ENCODE results near the gene TRA2B.

The TRA2B gene

DNA sequence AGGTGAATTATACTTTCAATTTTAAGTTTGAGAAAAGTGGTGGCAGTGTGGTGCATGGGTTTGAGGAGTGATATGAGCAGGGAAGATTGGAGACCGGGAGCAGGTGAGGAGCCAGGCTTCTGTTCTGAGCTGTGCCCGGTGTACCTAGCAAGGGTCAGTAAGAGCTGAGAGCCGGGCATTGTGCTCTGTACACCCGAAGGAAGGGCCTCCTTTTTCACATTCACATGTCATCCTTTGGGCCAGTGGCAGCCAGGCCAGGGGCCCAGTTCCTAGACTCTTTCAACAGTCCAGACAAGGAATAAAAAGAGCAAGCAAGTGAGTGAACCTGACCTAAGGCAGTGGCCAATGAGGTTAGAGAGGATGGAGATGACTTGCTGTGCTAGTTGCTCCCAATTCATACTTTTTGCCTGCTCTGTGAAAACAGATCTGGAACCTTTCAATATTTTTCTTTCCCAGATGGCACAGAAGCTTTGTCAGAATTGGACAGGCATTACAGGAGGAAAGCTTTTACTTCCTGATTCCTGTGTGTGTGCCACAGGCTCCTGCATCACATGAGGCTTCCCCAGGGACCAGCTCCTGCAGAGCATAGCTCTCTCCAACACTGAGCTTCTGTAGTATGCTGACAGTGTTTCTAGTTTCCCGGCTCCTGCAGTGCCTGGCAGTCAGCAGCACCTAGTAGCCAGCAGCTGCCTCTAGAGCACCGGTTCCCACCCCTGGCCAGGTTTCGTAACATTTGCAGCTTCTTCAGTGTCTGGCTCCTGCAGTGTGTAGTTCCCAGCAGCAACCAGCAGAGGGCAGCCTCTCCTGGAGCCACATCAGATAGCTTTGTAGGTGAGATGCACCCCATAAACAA is 5.3 kb upstream of the TRA2B start:
- no peaks in the 10 kb centered on the region; a peak in 1 of 22 replicates for H3K9me3 ChIP-seq (replicated peaks in 1 of 11)
- H3K27ac ChIP-seq: peak overlapping the region in 10 of 11 experiments; percentile 43 to 84 (median 80); a peak in 19 of 22 replicates
- H3K4me3 ChIP-seq: peak overlapping the region in 9 of 10 experiments; percentile 12 to 52 (median 33); a peak in 11 of 20 replicates
- no peaks in the 10 kb centered on the region for H4K20me1 ChIP-seq
- H3K9ac ChIP-seq: peak overlapping the region in 9 of 11 experiments; percentile 59 to 72 (median 67); a peak in 18 of 22 replicates
- H3K4me2 ChIP-seq: peak overlapping the region; percentile 66 to 87 (median 72)
- H3K4me1 ChIP-seq: peaks cover 15 to 43% (median 24%) of the 10 kb centered on the region in 10 experiments
- TF ChIP-seq Cebpa-rat (IDR thresholded peaks at IDR 0.05): peak in 10 of 11 experiments; percentile 15 to 86 (median 54); a peak in 12 of 22 replicates
- no peaks in the 10 kb centered on the region for H3K27me3 ChIP-seq
- no peaks in the 10 kb centered on the region for H3K36me3 ChIP-seq

DNA sequence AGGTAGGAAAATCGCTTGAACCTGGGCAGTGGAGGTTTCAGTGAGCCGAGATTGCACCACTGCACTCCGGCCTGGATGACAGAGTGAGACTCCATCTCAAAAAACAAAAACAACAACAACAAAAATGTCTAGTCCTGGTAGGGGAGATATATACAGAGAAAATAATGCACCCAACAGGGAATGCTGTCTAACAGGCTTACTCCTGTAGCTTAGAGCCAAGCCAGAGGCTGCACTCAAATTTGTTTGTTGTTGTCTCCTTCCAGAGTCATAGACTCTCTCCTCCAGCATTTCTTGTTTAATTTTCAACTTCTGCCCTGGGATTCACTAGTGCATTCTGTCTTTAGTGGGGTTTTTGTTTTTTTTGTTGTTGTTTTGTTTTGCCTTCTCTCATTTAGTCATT is 4.6 kb upstream of the TRA2B start:
- Histone ChIP-seq H3K27me3 (no peaks in the 10 kb centered on the region), H4K20me1 (peaks cover 0 to 4% (median 0%) of the 10 kb centered on the region in 11 experiments; a peak in 5 of 22 replicates), H3K4me1 (peaks cover 15 to 44% (median 25%) of the 10 kb centered on the region in 10 experiments), H3K27ac (peak overlapping the region in 8 of 11 experiments; percentile 72 to 84 (median 81); a peak in 12 of 22 replicates), H3K9me3 (replicated peaks in 1 of 11) (no peaks in the 10 kb centered on the region; a peak in 1 of 22 replicates), H3K36me3 (no peaks in the 10 kb centered on the region), H3K9ac (peak overlapping the region in 5 of 11 experiments; percentile 59 to 72 (median 64); a peak in 3 of 22 replicates), H3K4me2 (peak overlapping the region in 9 of 11 experiments; percentile 66 to 87 (median 71); a peak in 14 of 22 replicates), H3K4me3 (no peak overlapping the region)
- TF ChIP-seq Cebpa-rat (IDR thresholded peaks at IDR 0.05): no peak

DNA sequence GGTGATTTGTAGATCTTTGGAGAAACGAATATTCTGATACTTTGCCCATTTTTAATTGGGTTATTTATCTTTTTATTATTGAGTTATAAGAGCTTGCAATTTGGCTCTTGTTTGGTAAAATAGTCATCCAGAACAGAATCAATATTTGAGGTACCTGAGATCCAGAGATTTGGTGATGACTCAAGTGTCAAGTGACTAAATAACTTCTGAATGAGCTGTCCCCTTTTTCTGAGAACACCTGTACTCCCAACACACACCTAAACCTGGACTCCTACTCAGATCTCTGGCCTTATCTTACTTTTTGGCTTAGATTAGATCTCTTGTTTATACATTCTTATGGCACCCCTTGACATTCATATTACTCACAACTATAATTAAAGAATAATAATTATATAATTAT is 3.1 kb upstream of the TRA2B start:
- TF ChIP-seq Cebpa-rat (IDR thresholded peaks at IDR 0.05): no peak
- Histone ChIP-seq H3K4me3 (no peak overlapping the region), H3K4me1 (peaks cover 15 to 44% (median 25%) of the 10 kb centered on the region in 10 experiments), H3K9ac (no peak overlapping the region), H3K27ac (no peak overlapping the region), H4K20me1 (peaks cover 8 to 18% (median 13%) of the 10 kb centered on the region in 11 experiments; a peak in 21 of 22 replicates), H3K9me3 (replicated peaks in 1 of 11) (no peaks in the 10 kb centered on the region; a peak in 1 of 22 replicates), H3K36me3 (peaks cover 0 to 9% (median 4%) of the 10 kb centered on the region in 11 experiments; a peak in 8 of 22 replicates), H3K27me3 (no peaks in the 10 kb centered on the region), H3K4me2 (no peak overlapping the region)

DNA sequence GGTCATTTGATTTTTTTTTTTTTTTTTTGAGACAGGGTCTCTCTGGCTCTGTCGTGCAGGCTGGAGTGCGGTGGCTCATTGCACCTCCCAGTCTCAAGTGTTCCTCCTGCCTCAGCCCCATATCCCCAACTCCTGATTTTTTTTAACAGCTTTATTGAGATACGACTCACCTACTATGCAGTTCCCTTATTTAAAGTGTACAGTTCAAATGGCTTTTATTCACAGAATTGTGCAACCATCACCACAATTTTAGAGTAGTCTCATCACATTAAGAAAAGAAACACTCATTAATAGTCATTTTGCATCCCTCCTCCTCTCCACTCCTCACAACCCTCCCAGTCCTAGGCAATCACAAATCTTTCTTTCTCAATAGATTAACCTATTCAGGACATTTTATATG is 1.9 kb upstream of the TRA2B start:
- Histone ChIP-seq H3K27ac (0 out of 22 replicates have a peak overlapping the region, but pooled peaks of 1 of the 11 experiments have one; percentile 8), H3K9ac (no peak overlapping the region), H3K36me3 (peaks cover 0 to 21% (median 17%) of the 10 kb centered on the region in 11 experiments; a peak in 10 of 22 replicates), H3K27me3 (no peaks in the 10 kb centered on the region), H4K20me1 (peaks cover 20 to 30% (median 25%) of the 10 kb centered on the region in 11 experiments), H3K4me3 (no peak overlapping the region), H3K4me2 (peak overlapping the region in 4 of 11 experiments; percentile 23 to 35 (median 28); a peak in 7 of 22 replicates), H3K9me3 (replicated peaks in 1 of 11) (no peaks in the 10 kb centered on the region; a peak in 1 of 22 replicates), H3K4me1 (peaks cover 15 to 44% (median 26%) of the 10 kb centered on the region in 10 experiments)
- peak in 1 of 11 experiments; percentile 66; a peak in 1 of 22 replicates for TF ChIP-seq Cebpa-rat (IDR thresholded peaks at IDR 0.05)

DNA sequence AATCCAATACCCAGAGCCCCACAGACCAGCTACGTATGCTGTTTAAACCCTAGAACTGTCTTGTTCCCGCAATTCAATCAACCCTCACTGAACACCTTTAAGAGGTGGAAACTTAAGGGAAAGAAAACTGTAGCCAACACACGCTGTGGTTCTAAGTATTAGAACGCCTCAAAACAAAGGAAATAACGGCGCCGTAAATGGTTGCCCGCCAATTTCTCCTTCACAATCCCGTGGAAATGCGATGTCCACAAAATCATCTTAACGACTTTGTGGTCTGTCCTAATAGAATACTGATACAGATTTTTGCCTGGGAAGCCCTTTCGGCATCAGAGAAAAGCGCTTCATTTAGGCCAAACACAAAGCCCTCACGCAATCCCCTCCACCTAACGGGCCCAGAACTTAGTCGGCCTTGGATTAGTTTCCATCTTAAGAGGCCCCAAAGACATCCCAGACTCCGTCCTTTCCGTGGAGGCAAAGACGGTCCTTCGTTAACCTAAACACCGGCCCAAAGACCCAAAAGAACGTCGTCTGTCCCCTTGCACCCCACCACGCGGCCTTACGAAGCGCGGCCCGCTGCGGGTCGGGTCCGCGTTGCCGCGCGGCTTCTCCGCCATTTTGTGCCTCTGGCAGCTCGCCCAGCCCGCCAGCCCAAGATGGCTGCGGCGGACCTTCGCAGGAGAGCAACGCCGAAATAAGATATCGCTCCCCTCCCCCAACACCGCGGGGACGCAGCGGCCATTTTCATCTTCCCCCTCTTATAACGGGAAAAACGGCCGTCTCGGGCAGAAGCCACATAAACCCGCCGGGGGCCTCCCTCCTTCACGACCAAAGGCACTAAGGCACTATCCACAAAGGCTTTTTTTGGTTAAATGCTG is 763 bp downstream of the TRA2B start:
- H4K20me1 ChIP-seq: peaks cover 47 to 57% (median 52%) of the 10 kb centered on the region in 11 experiments
- peaks cover 0 to 46% (median 20%) of the 10 kb centered on the region in 11 experiments; a peak in 10 of 22 replicates for H3K36me3 ChIP-seq
- no peak for TF ChIP-seq Cebpa-rat (IDR thresholded peaks at IDR 0.05)

DNA sequence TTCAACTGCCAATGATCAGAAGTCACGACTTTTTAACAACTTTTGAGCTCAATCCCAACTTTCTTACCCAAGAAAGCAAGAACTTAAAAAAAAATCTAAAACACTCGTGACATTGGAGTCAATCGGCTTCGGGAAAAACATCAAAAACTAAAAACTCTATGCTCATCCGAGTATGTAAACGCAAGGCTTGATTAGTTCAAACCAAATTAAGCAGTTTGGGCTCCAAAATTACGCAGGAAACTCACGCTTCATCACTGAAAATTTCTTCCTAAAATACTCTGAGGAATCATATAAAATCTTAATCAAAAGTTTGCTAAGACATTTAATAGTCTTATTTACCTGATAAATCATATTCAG is 1.6 kb downstream of the TRA2B start:
- Histone ChIP-seq H3K4me2 (peak overlapping the region; percentile 81 to 97 (median 90)), H3K27ac (peak overlapping the region; percentile 96 to 100 (median 99); a peak in 21 of 22 replicates), H3K9me3 (replicated peaks in 1 of 11) (no peaks in the 10 kb centered on the region; a peak in 1 of 22 replicates), H3K9ac (peak overlapping the region; percentile 96 to 100 (median 99)), H4K20me1 (peaks cover 55 to 65% (median 60%) of the 10 kb centered on the region in 11 experiments), H3K36me3 (peaks cover 3 to 54% (median 23%) of the 10 kb centered on the region in 11 experiments; a peak in 19 of 22 replicates), H3K27me3 (no peaks in the 10 kb centered on the region), H3K4me3 (peak overlapping the region; percentile 82 to 99 (median 94)), H3K4me1 (peaks cover 33 to 56% (median 41%) of the 10 kb centered on the region in 10 experiments)
- TF ChIP-seq Cebpa-rat (IDR thresholded peaks at IDR 0.05): no peak

More for the DNA sequence above, 763 bp downstream of the TRA2B start:
- Histone ChIP-seq H3K9ac (peak overlapping the region; percentile 96 to 100 (median 99)), H3K4me2 (peak overlapping the region; percentile 81 to 97 (median 90); a peak in 21 of 22 replicates), H3K4me1 (peaks cover 26 to 48% (median 33%) of the 10 kb centered on the region in 10 experiments), H3K9me3 (replicated peaks in 1 of 11) (no peaks in the 10 kb centered on the region; a peak in 1 of 22 replicates), H3K27me3 (no peaks in the 10 kb centered on the region), H3K27ac (peak overlapping the region; percentile 96 to 100 (median 99)), H3K4me3 (peak overlapping the region; percentile 82 to 99 (median 94))

DNA sequence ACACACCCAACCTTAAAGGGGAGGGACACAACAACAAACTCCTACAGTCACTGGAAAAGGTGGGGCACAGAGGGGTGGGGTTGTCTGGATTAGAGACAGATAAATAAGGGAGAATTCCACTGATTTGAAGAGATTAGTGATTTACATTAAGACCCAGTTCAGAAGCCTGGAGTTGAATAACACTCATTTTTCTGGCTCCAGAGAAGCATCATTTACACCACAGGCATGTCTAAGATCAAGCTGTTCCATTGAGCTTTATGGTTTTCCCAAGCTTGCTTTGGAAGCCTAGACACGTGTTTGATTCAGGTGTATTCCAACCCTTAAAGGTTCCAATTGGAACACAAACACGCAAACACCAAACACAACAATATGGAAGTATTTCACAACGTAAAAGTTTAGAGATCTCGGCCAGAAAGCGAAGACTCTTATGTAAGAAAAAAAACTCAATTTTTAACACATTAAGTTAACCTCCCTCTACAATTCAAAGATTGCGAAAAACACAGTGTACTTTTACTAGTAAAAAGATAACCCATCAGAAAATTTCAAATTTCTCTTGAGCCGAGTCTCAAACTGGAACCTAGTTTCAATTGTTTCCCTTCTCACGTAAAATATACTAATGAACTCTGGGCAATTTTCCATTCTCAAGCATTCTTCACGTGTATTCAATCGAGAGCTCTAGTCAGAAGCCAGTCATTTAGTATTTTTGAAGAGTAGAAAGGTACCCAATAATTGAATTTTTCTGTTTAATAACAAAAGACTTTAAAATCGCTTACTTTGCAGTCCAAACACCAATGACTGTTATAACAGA is 2.1 kb downstream of the TRA2B start:
- H3K4me1 ChIP-seq: peaks cover 39 to 62% (median 46%) of the 10 kb centered on the region in 10 experiments
- H3K9ac ChIP-seq: peak overlapping the region; percentile 96 to 100 (median 99)
- H3K9me3 ChIP-seq (replicated peaks in 1 of 11): no peaks in the 10 kb centered on the region; a peak in 1 of 22 replicates
- peaks cover 8 to 60% (median 29%) of the 10 kb centered on the region in 11 experiments; a peak in 21 of 22 replicates for H3K36me3 ChIP-seq
- TF ChIP-seq Cebpa-rat (IDR thresholded peaks at IDR 0.05): no peak
- H4K20me1 ChIP-seq: peaks cover 61 to 71% (median 65%) of the 10 kb centered on the region in 11 experiments
- H3K4me2 ChIP-seq: peak overlapping the region; percentile 81 to 97 (median 90)
- H3K27me3 ChIP-seq: no peaks in the 10 kb centered on the region
- H3K27ac ChIP-seq: peak overlapping the region; percentile 96 to 100 (median 99); a peak in 21 of 22 replicates
- peak overlapping the region; percentile 82 to 99 (median 94) for H3K4me3 ChIP-seq
